GM13976 (cell line): ENCODE results near the gene CHMP5.

Experiments
- DNase-seq: peaks from one replicate; pipeline ENCODE4 v3.0.0; 2012; ENCODE audit warnings: low spot score
- CTCF ChIP-seq: IDR thresholded peaks from 2 replicates; pipeline ENCODE4 v1.5.1; 2012; ENCODE audit warnings: borderline replicate concordance, mild to moderate bottlenecking; ENCODE audit not compliant: insufficient read depth; ENCODE audit errors: extremely low read depth, missing control alignments, control extremely low read depth
- in situ Hi-C: fragments of 300-500 bp; cut with MboI; formaldehyde crosslinking; loops from one replicate; pipeline ENCODE4 v1.12.0; 2022; ENCODE audit warnings: low sequenced_read_pairs, mixed read lengths, inconsistent platforms; ENCODE audit not compliant: unreplicated experiment

CHMP5 gene

GRCh38 chr9:33318781-33319180 lies 53.9 kb downstream of the CHMP5 start:
- TF ChIP-seq CTCF: no peak
- DNase-seq: no peak
- in situ Hi-C loops: no loop called here

DNA sequence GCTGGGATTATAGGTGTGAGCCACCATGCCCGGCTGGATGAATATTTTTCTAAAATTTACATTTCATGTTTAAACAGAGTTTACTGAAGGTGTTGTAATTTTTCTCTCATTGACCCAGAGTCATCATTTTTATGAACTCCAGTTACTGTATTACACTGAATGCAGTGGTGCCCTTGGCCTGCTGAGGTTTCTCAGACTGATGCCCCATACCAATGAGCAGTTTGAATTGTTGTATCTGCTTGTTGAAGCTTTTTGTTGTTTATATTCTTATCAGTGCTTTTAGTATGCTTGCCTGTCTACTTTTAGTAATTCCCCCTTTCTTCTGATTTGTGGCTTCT lies 55.4 kb downstream of the CHMP5 start:
- in situ Hi-C loops: no loop called here
- DNase-seq: no peak

DNA sequence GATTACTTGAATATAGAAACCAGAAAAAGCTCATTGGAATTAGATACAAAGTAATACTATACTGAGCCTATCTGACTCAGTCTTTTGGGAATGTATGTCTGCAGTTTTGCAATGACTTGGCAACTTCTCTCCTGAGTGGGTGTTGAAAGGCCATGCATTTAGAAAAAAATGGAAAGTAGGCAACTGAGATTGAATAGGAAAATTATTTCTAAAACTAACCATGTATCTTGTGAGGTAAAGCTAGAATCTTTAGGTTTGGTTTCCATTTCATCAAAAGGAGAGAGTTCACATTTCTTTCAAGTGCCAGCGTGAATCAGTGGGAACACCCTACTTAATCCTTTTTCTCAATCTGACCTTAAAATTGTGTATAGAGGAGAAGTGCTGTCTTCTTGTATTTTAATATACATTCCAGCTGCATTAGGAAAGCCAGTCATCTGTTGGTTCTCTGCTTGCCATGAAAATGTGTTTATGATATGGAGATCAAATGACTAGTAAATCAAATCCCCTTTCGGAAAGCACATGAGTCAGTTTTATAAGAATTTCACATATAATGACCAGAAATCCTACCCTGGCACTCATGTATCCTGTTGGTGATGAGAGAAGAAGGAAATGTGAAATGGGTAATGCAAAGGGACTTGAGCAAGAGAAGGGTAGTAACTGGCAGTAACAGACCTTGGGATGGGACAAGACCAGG lies 55.9 kb downstream of the CHMP5 start:
- in situ Hi-C loops: no loop called here
- no peak for TF ChIP-seq CTCF
- no peak for DNase-seq

More for the DNA sequence above, 55.4 kb downstream of the CHMP5 start:
- TF ChIP-seq CTCF: no peak

- in situ Hi-C loops: no loop called here
Measured at GRCh38 chr9:33329117-33329563, 64.3 kb downstream of the CHMP5 start.

DNA sequence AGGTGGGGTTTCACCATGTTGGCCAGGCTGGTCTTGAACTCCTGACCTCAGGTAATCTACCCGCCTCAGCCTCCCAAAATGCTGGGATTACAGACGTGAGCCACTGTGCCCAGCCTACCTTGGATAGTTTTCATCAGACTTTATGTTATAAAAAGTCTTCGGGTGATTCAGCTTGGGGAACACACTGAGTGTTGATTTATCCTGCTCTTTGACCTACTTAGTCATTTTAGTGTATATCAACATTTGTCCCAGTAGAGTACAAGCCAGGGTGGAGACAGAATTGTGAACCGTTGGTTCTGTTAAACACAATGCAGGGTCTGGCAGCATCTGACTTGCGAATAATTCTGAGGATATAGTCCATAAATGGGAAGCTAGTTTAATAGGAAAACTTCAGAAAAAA lies 65.1 kb downstream of the CHMP5 start:
- no peak for DNase-seq
- no peak for TF ChIP-seq CTCF
- in situ Hi-C loops: no loop called here

More at GRCh38 chr9:33329117-33329563, 64.3 kb downstream of the CHMP5 start:
- no peak for DNase-seq
- TF ChIP-seq CTCF: no peak

GRCh38 chr9:33331377-33331891 lies 66.6 kb downstream of the CHMP5 start:
- in situ Hi-C loops: no loop called here
- DNase-seq: no peak
- no peak for TF ChIP-seq CTCF
